Breast epithelium (tissue), 4 donors: ENCODE results near the gene DNM3. TPM values are rescaled to one million over a fixed set of nuclear protein-coding genes. Genes with fewer than 3 reads are reported as not detected.
A peak's percentile ranks its signal among the peaks of the same experiment; 100 is the strongest.

Experiments
- DNase-seq, 2 donors: peaks; one replicate each; pipeline ENCODE4 v3.0.0-alpha.2; 2019; ENCODE audit warnings: low spot score in 2 of 2
- H3K27ac ChIP-seq, 2 donors: fragments of 200-600 bp; sonication (generic) in 1 of 2; one replicate each; pipeline ENCODE4 v1.5.1; 2016 to 2019; ENCODE audit warnings: mild to moderate bottlenecking in 1 of 2
- H3K27me3 ChIP-seq, 2 donors: fragments of 200-600 bp; sonication (generic) in 1 of 2; one replicate each; pipeline versions ENCODE4 v1.5.1 to v1.6.0; 2017 to 2019; ENCODE audit warnings: control low read depth in 1 of 2, mild to moderate bottlenecking in 1 of 2
- H3K36me3 ChIP-seq: fragments of 200-600 bp; one replicate; pipeline ENCODE4 v1.5.1; 2019
- H3K4me1 ChIP-seq, 2 donors: fragments of 200-600 bp; sonication (generic); one replicate each; pipeline ENCODE4 v1.5.1; 2016 to 2019; ENCODE audit warnings: control low read depth in 1 of 2
- H3K4me3 ChIP-seq, 3 donors: fragments of 200-600 bp; sonication (generic); 1 replicate in 2 of 3; 2 replicates in 1 of 3; pipeline ENCODE4 v1.5.1; 2016 to 2019; ENCODE audit warnings: mild to moderate bottlenecking in 3 of 3, moderate library complexity in 2 of 3
- H3K9me3 ChIP-seq, 2 donors: fragments of 200-600 bp; sonication (generic) in 1 of 2; one replicate each; pipeline ENCODE4 v1.5.1; 2016 to 2019; ENCODE audit warnings: control low read depth in 1 of 2
- CTCF ChIP-seq, 3 donors: fragments of 450-650 bp; IDR thresholded peaks; one replicate each; pipeline ENCODE4 v1.5.1; 2016 to 2017; ENCODE audit warnings: antibody characterized with exemption in 3 of 3, mild to moderate bottlenecking in 3 of 3, moderate library complexity in 3 of 3
- POLR2A ChIP-seq: fragments of 450-650 bp; IDR thresholded peaks from one replicate; pipeline ENCODE4 v1.6.1; 2016; ENCODE audit warnings: antibody characterized with exemption, mild to moderate bottlenecking, moderate library complexity
- POLR2AphosphoS5 ChIP-seq, 3 donors: sonication (generic); formaldehyde crosslinking; IDR thresholded peaks; one replicate each; pipeline ENCODE4 v1.6.1; 2017; ENCODE audit warnings: antibody characterized with exemption in 3 of 3
- intact Hi-C: fragments of 100-400 bp; cut with DNase I; formaldehyde crosslinking; loops from one replicate; pipeline ENCODE4 v1.15.1; 2023; ENCODE audit warnings: low total_unique reads
- total RNA-seq, 3 donors: library from RNA; depleted of rRNA; stranded (reverse); fragments of >200 nt; gene quantifications; one replicate each; pipeline ENCODE4 v1.1.0, GENCODE V29; 2016

DNM3 gene
- total RNA-seq, 3 donors from 2014 or later, result 5.1 to 7.5 (median 6.6) TPM

GRCh38 chr1:172425339-172425738 lies 584.0 kb downstream of the DNM3 start:
- TF ChIP-seq CTCF (IDR thresholded peaks at IDR 0.05), result no peak
- intact Hi-C loops, result no loop called here
- Histone ChIP-seq H3K27me3 (no peaks in the 10 kb centered on the region), H3K36me3 (no peaks in the 10 kb centered on the region), H3K4me1 (no peaks in the 10 kb centered on the region), H3K4me3 (no peak overlapping the region), H3K9me3 (no peaks in the 10 kb centered on the region), H3K27ac (no peak overlapping the region)
- DNase-seq, result no peak

- Histone ChIP-seq H3K27me3 (no peaks in the 10 kb centered on the region), H3K36me3 (no peaks in the 10 kb centered on the region), H3K4me3 (no peak overlapping the region), H3K27ac (no peak overlapping the region), H3K4me1 (no peaks in the 10 kb centered on the region), H3K9me3 (no peaks in the 10 kb centered on the region)
- intact Hi-C loops, result no loop called here
- DNase-seq, result no peak
- TF ChIP-seq CTCF (IDR thresholded peaks at IDR 0.05) (no peak), POLR2AphosphoS5 (IDR thresholded peaks at IDR 0.05) (no peak), POLR2A (no peak)
These were observed 585.9 kb downstream of the DNM3 start for GRCh38 chr1:172427191-172427590.

DNA sequence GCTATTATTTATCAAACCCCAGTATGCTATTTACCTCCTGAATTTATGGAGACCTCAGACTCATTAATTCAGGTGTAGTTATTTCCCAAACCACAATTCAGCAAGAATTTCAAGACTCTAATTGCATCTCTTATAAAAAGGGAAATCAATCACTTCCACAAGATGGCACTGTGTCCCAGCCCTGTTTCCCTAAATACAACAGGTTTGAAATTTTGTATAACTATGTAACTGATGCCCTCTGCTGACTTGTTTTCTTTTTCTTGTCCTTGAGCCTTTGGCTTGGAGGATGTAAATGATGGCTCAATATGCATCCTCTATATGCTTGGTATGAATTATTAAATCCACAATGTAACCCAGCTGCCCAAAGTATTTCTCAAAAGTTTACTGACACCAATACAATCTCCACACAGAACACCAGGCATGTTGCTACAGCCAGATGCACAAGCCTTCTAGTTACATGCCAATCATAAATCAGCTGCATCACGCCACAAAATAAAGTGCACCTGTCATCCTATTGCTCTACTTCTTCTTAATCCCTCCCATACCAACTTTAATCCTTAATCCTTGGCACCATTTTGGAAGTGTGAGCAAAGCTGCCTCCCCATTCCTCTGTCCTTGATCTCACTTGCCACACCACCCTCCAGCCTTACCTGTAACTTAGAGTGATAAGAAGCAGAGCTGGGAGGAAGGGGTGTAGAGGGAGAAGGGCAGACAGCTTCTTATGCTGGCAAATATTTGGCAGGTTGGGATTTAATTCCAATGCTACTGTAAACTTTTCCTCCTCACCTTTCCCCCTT lies 588.2 kb downstream of the DNM3 start:
- no peaks in the 10 kb centered on the region for H3K4me1 ChIP-seq
- H3K4me3 ChIP-seq, result no peak overlapping the region
- H3K9me3 ChIP-seq, result no peaks in the 10 kb centered on the region
- H3K27me3 ChIP-seq, result no peaks in the 10 kb centered on the region
- H3K27ac ChIP-seq, result no peak overlapping the region
- no peaks in the 10 kb centered on the region for H3K36me3 ChIP-seq
- intact Hi-C loops, result no loop called here
- TF ChIP-seq POLR2AphosphoS5 (IDR thresholded peaks at IDR 0.05) (no peak), CTCF (IDR thresholded peaks at IDR 0.05) (peak in 2 of 3 donors; percentile 55 to 69), POLR2A (no peak)
- no peak for DNase-seq

DNA sequence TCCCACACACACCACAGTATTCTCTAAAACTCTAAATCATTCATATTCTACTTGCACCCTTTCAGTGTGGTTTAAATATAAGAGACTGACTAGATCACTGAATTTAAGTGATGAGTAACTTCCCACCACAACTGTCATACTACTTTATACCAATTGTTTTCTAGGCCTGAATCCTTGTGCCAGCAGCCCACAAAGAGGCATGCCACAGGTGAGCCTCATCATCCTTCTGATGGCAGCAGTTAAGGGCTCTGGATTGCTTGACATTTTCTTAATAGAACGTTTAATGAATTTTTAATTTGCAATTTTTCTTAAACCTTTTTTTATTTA lies 588.8 kb downstream of the DNM3 start:
- no peak for DNase-seq
- intact Hi-C loops, result no loop called here
- no peak overlapping the region for H3K27ac ChIP-seq
- no peak for TF ChIP-seq POLR2A
- no peaks in the 10 kb centered on the region for H3K36me3 ChIP-seq
- no peak overlapping the region for H3K4me3 ChIP-seq
- no peaks in the 10 kb centered on the region for H3K27me3 ChIP-seq
- H3K4me1 ChIP-seq, result no peaks in the 10 kb centered on the region
- H3K9me3 ChIP-seq, result no peaks in the 10 kb centered on the region

- intact Hi-C loops, result no loop called here
These were observed 589.9 kb downstream of the DNM3 start for GRCh38 chr1:172431204-172431603.

More at GRCh38 chr1:172431204-172431603, 589.9 kb downstream of the DNM3 start:
- no peaks in the 10 kb centered on the region for H3K27me3 ChIP-seq
- DNase-seq, result no peak
- H3K4me1 ChIP-seq, result no peaks in the 10 kb centered on the region
- no peak overlapping the region for H3K4me3 ChIP-seq
- no peaks in the 10 kb centered on the region for H3K9me3 ChIP-seq
- no peaks in the 10 kb centered on the region for H3K36me3 ChIP-seq
- TF ChIP-seq POLR2A (no peak), CTCF (IDR thresholded peaks at IDR 0.05) (no peak)
- peak overlapping the region in 1 of 2 donors; percentile 80 for H3K27ac ChIP-seq
